ENCODE measurements around the gene AP4M1.
A peak's percentile ranks its signal among the peaks of the same experiment; 100 is the strongest.

Gene AP4M1

DNA sequence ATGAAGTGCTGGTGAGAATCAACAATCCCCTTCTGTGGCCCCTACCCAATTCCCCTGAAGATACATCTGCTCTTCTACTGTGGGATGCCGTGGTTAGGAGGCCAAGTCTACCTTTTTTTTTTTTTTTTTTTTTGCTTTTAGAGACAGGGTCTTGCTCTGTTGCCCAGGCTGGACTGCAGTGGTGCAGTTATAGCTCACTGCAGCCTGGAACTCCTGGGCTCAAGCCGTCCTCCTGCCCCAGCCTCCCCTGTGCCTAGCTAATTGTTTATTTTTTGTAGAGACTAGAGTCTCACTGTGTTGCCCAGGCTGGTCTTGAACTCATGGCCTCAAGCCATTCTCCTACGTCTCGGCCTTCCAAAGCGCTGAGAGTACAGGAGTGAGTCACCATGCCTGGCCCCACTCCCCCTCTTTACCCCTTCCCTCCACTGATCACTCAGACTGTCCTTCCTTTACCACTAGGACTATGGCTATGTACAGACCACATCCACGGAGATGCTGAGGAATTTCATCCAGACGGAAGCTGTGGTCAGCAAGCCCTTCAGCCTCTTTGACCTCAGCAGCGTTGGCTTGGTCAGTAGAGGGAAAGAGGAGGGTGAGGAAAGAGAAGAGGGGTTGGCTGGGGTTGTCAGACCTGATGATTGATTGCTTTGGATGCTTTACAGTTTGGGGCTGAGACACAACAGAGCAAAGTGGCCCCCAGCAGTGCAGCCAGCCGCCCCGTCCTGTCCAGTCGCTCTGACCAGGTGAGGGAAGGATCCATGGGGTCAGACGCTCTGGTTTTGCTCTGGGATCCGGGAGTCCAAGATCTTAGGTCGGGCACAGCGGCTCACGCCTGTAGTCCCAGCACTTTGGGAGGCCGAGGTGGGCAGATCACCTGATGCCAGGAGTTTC, 1.8 kb downstream of the AP4M1 start:
- ATAC-seq (replicated peaks; ENCODE audit: extremely low read depth, poor library complexity, severe bottlenecking), result no peak

GRCh38 chr7:100105534-100105933, 4.1 kb downstream of the AP4M1 start:
- DNase-seq (ENCODE audit: low spot score in 2 of 2), result no peak
- Mint-ChIP-seq H3K36me3 (ENCODE audit: insufficient read depth) (peaks cover 35% of the 10 kb centered on the region), H3K27me3 (no peaks in the 10 kb centered on the region), H3K9me3 (no peaks in the 10 kb centered on the region), H3K4me3 (no peak overlapping the region), H3K4me1 (peaks cover 5% of the 10 kb centered on the region), H3K27ac (ENCODE audit: low read depth) (no peak overlapping the region)
- no peak for ATAC-seq (replicated peaks; ENCODE audit: extremely low read depth, poor library complexity, severe bottlenecking)

More for the DNA sequence above, 1.8 kb downstream of the AP4M1 start:
- peaks cover 27% of the 10 kb centered on the region for H3K4me1 Mint-ChIP-seq
- H3K9me3 Mint-ChIP-seq, result no peaks in the 10 kb centered on the region
- H3K4me3 Mint-ChIP-seq, result peak overlapping the region; percentile 94
- no peak for DNase-seq (ENCODE audit: low spot score in 2 of 2)
- no peaks in the 10 kb centered on the region for H3K27me3 Mint-ChIP-seq
- H3K36me3 Mint-ChIP-seq (ENCODE audit: insufficient read depth), result peaks cover 47% of the 10 kb centered on the region
- H3K27ac Mint-ChIP-seq (ENCODE audit: low read depth), result peak overlapping the region; percentile 29

GRCh38 chr7:100106633-100107032, 5.2 kb downstream of the AP4M1 start:
- Mint-ChIP-seq H3K27me3 (no peaks in the 10 kb centered on the region), H3K36me3 (ENCODE audit: insufficient read depth) (peaks cover 37% of the 10 kb centered on the region), H3K27ac (ENCODE audit: low read depth) (no peak overlapping the region), H3K9me3 (no peaks in the 10 kb centered on the region), H3K4me3 (no peak overlapping the region), H3K4me1 (peaks cover 5% of the 10 kb centered on the region)
- no peak for ATAC-seq (replicated peaks; ENCODE audit: extremely low read depth, poor library complexity, severe bottlenecking)
- no peak for DNase-seq (ENCODE audit: low spot score in 2 of 2)

- H3K9me3 Mint-ChIP-seq, result no peaks in the 10 kb centered on the region
- H3K27ac Mint-ChIP-seq (ENCODE audit: low read depth), result no peak overlapping the region
- H3K36me3 Mint-ChIP-seq (ENCODE audit: insufficient read depth), result peaks cover 35% of the 10 kb centered on the region
- no peaks in the 10 kb centered on the region for H3K27me3 Mint-ChIP-seq
- ATAC-seq (replicated peaks; ENCODE audit: extremely low read depth, poor library complexity, severe bottlenecking) (no peak), DNase-seq (ENCODE audit: low spot score in 2 of 2) (no peak)
- H3K4me1 Mint-ChIP-seq, result peaks cover 5% of the 10 kb centered on the region
- no peak overlapping the region for H3K4me3 Mint-ChIP-seq
Measured at GRCh38 chr7:100107125-100107737, 5.8 kb downstream of the AP4M1 start.

DNA sequence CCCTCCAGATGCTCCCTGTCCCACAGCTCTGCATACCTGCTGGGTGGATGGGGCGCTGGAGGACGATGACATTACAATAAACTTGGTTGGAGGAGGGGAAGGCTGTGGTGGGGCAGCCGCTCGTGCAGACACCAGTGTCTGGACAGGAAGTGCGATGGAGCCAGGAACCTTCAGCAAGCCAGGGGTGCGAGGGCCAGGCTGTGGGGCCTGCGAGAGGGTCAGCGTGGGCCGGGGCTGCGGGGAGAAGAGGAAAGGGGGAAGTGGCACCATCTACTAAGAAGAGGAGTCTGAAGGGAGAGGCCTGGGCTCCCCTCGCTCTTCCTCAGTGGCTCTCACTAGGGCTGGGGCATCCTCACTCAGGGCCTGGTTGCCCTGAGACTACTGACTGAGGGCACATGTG, 6.4 kb downstream of the AP4M1 start:
- no peak overlapping the region for H3K4me3 Mint-ChIP-seq
- H3K9me3 Mint-ChIP-seq, result no peaks in the 10 kb centered on the region
- no peaks in the 10 kb centered on the region for H3K4me1 Mint-ChIP-seq
- H3K27ac Mint-ChIP-seq (ENCODE audit: low read depth), result no peak overlapping the region
- no peaks in the 10 kb centered on the region for H3K27me3 Mint-ChIP-seq
- ATAC-seq (replicated peaks; ENCODE audit: extremely low read depth, poor library complexity, severe bottlenecking) (no peak), DNase-seq (ENCODE audit: low spot score in 2 of 2) (no peak)
- peaks cover 41% of the 10 kb centered on the region for H3K36me3 Mint-ChIP-seq (ENCODE audit: insufficient read depth)

- Mint-ChIP-seq H3K9me3 (no peaks in the 10 kb centered on the region), H3K4me3 (no peak overlapping the region), H3K36me3 (ENCODE audit: insufficient read depth) (peaks cover 44% of the 10 kb centered on the region), H3K27me3 (no peaks in the 10 kb centered on the region), H3K27ac (ENCODE audit: low read depth) (no peak overlapping the region), H3K4me1 (no peaks in the 10 kb centered on the region)
- ATAC-seq (replicated peaks; ENCODE audit: extremely low read depth, poor library complexity, severe bottlenecking), result no peak
- DNase-seq (ENCODE audit: low spot score in 2 of 2), result no peak
Measured at GRCh38 chr7:100109521-100110163, 8.2 kb downstream of the AP4M1 start.

DNA sequence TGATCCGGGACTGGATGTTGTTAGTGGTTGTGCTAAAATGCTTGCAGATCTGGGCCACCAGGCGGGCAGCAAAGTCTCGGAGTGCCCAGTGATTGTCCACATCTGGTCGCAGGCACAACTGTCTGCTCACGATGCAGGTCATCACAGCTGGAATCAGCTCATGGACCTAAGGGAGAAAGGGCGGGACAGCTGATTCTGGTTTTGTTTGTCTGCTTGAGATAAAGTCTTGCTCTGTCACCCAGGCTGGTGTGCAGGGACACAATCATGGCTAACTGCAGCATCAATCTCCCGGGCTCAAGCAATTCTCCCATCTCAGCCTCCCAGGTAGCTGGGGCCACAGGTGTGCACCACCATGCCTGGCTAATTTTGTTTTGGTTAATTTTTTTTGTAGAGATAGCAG, 9.7 kb downstream of the AP4M1 start:
- Mint-ChIP-seq H3K4me1 (no peaks in the 10 kb centered on the region), H3K9me3 (no peaks in the 10 kb centered on the region), H3K27ac (ENCODE audit: low read depth) (no peak overlapping the region), H3K27me3 (no peaks in the 10 kb centered on the region), H3K36me3 (ENCODE audit: insufficient read depth) (peaks cover 43% of the 10 kb centered on the region), H3K4me3 (no peak overlapping the region)
- DNase-seq (ENCODE audit: low spot score in 2 of 2) (no peak), ATAC-seq (replicated peaks; ENCODE audit: extremely low read depth, poor library complexity, severe bottlenecking) (no peak)

- Mint-ChIP-seq H3K4me1 (no peaks in the 10 kb centered on the region), H3K9me3 (no peaks in the 10 kb centered on the region), H3K27me3 (no peaks in the 10 kb centered on the region), H3K36me3 (ENCODE audit: insufficient read depth) (peaks cover 41% of the 10 kb centered on the region), H3K4me3 (no peak overlapping the region), H3K27ac (ENCODE audit: low read depth) (no peak overlapping the region)
- no peak for ATAC-seq (replicated peaks; ENCODE audit: extremely low read depth, poor library complexity, severe bottlenecking)
- no peak for DNase-seq (ENCODE audit: low spot score in 2 of 2)
Measured at GRCh38 chr7:100111914-100112313, 10.5 kb downstream of the AP4M1 start.

DNA sequence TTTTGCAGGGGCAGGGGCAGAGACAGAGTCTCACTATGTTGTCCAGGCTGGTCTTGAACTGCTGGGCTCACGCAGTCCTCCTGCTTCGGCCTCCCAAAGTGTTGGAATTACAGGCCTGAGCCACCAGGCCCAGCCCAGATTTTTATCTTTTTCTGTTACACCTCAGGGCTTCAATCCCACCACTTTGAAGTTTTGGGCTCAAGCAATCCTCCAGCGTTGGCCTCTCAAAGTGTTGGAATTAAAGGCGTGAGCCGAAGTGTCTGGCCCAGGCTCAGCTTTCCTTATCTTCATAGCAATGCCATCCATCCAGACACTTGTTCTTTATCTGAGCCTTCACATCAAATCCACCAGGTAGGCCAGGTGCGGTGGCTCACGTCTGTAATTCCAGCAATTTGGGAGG, 13.6 kb downstream of the AP4M1 start:
- peaks cover 42% of the 10 kb centered on the region for H3K36me3 Mint-ChIP-seq (ENCODE audit: insufficient read depth)
- H3K9me3 Mint-ChIP-seq, result no peaks in the 10 kb centered on the region

GRCh38 chr7:100118388-100119071, 17.1 kb downstream of the AP4M1 start:
- Mint-ChIP-seq H3K36me3 (ENCODE audit: insufficient read depth) (peaks cover 24% of the 10 kb centered on the region), H3K9me3 (no peaks in the 10 kb centered on the region), H3K27me3 (no peaks in the 10 kb centered on the region), H3K4me3 (peak overlapping the region; percentile 97), H3K4me1 (peaks cover 25% of the 10 kb centered on the region), H3K27ac (ENCODE audit: low read depth) (peak overlapping the region; percentile 99)
- DNase-seq (ENCODE audit: low spot score in 2 of 2), result no peak
- no peak for ATAC-seq (replicated peaks; ENCODE audit: extremely low read depth, poor library complexity, severe bottlenecking)

More for the DNA sequence above, 13.6 kb downstream of the AP4M1 start:
- H3K27me3 Mint-ChIP-seq, result no peaks in the 10 kb centered on the region
- DNase-seq (ENCODE audit: low spot score in 2 of 2) (no peak), ATAC-seq (replicated peaks; ENCODE audit: extremely low read depth, poor library complexity, severe bottlenecking) (no peak)
- H3K27ac Mint-ChIP-seq (ENCODE audit: low read depth), result no peak overlapping the region
- H3K4me3 Mint-ChIP-seq, result no peak overlapping the region
- H3K4me1 Mint-ChIP-seq, result peaks cover 18% of the 10 kb centered on the region

DNA sequence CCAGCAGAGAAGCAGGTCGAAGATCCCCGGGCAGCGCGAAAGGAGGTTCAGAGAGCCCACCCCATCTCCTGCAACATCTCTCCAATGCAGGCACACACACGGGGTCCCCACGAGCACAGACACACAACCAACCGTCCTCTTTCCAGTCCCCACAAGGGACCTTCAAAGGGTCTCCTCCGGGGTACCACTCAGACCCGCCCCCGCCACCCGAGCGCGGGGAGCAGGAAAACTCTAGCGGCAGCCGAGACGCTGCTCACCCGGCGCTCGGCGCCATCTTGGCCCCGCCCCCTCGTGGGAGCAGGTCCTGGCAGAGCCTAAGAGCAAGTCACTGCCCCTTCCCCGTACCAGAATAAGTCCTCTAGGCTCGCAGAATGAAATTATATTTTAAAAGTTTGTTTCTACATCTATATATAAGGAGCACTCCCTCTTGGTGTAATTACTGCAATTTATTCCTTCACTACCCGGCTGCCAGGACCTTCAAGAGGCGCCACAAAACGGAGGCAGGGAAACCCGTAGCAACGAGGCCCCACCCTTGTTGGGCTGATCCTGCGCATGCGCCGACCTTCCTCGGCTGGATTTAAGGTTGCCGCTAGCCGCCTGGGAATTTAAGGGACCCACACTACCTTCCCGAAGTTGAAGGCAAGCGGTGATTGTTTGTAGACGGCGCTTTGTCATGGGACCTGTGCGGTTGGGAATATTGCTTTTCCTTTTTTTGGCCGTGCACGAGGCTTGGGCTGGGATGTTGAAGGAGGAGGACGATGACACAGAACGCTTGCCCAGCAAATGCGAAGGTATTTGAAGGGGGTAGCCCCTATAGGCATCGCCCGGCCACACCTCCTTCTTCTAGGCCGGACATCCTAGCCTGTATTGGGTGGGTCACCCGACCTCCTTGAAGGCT, 17.9 kb downstream of the AP4M1 start, which contains the start of the genes CNPY4 and TAF6:
CNPY4 (plus strand) TSS at position 563 of the 898 bp plus-strand sequence; CDS start at position 674, 111 bp downstream.
TAF6 (minus strand) TSS at position 287 of the 898 bp plus-strand sequence. CDS start 5,149 bp downstream, outside the sequence.
- ATAC-seq (replicated peaks; ENCODE audit: extremely low read depth, poor library complexity, severe bottlenecking) (peak; percentile 79), DNase-seq (ENCODE audit: low spot score in 2 of 2) (peak; percentile 88 to 92)
- peaks cover 19% of the 10 kb centered on the region for H3K36me3 Mint-ChIP-seq (ENCODE audit: insufficient read depth)
- H3K4me3 Mint-ChIP-seq, result peak within 1 kb of the TSS; percentile 97
- peaks cover 26% of the 10 kb centered on the region for H3K4me1 Mint-ChIP-seq
- H3K27ac Mint-ChIP-seq (ENCODE audit: low read depth), result peak within 1 kb of the TSS; percentile 99
- no peaks in the 10 kb centered on the region for H3K9me3 Mint-ChIP-seq
- no peaks in the 10 kb centered on the region for H3K27me3 Mint-ChIP-seq
